H1 (cell line): ENCODE results near the gene MUC5B. TPM values are rescaled to one million over a fixed set of nuclear protein-coding genes. Genes with fewer than 3 reads are reported as not detected.

ENCODE experiments used
- CTCF ChIA-PET: fragments of 300-600 bp; sonication (Branson Sonifier 250); formaldehyde crosslinking; loops from one replicate; lab custom pipeline; 2021; ENCODE audit not compliant: partially characterized antibody; lab: Charles Lee
- POLR2A ChIA-PET: fragments of 300-600 bp; sonication (Branson Sonifier 250); formaldehyde crosslinking; loops from one replicate; lab custom pipeline; 2021; ENCODE audit warnings: inconsistent platforms; ENCODE audit not compliant: partially characterized antibody; lab: Charles Lee
- DNase-seq, 2 experiments: peaks; one replicate each; pipeline versions ENCODE4 v3.0.0 to v3.0.0-alpha.2; 2010 to 2022; ENCODE audit warnings: low spot score in 2 of 2, low read depth in 1 of 2, mixed read lengths in 1 of 2
- FAIRE-seq: peaks from 2 replicates; lab custom pipeline; 2011; peaks lifted over from hg19 to GRCh38; lab: Jason Lieb, UNC
- H2AFZ ChIP-seq: 2 replicates; pipeline ENCODE4 v1.8.1; 2012; ENCODE audit warnings: low read length, inconsistent platforms
- H2AK5ac ChIP-seq: 2 replicates; pipeline ENCODE4 v1.6.1; 2013; ENCODE audit warnings: low read depth, low read length
- H2BK120ac ChIP-seq: replicated peaks from 2 replicates; pipeline ENCODE3; 2013; ENCODE audit warnings: low read depth, low read length, inconsistent platforms
- H2BK12ac ChIP-seq: 2 replicates; pipeline ENCODE4 v1.6.1; 2013; ENCODE audit warnings: low read depth, low read length
- H2BK15ac ChIP-seq: 2 replicates; pipeline ENCODE4 v1.6.1; 2013; ENCODE audit warnings: low read length
- H2BK20ac ChIP-seq: 2 replicates; pipeline ENCODE4 v1.6.1; 2013; ENCODE audit warnings: low read length
- H2BK5ac ChIP-seq: 2 replicates; pipeline ENCODE4 v1.6.1; 2013; ENCODE audit warnings: low read depth, low read length
- H3K14ac ChIP-seq: 2 replicates; pipeline ENCODE4 v1.6.1; 2013; ENCODE audit warnings: inconsistent platforms; ENCODE audit not compliant: insufficient read length
- H3K18ac ChIP-seq: 2 replicates; pipeline ENCODE4 v1.6.1; 2013; ENCODE audit warnings: low read length; ENCODE audit errors: extremely low read depth
- H3K23ac ChIP-seq: 2 replicates; pipeline ENCODE4 v1.6.1; 2013; ENCODE audit warnings: inconsistent platforms; ENCODE audit not compliant: insufficient read length
- H3K23me2 ChIP-seq: 2 replicates; pipeline ENCODE4 v1.6.1; 2013; ENCODE audit warnings: low read depth, low read length
- H3K27ac ChIP-seq: 2 replicates; pipeline ENCODE4 v1.6.1; 2011; ENCODE audit warnings: low read depth, low read length, inconsistent platforms
- H3K27me3 ChIP-seq, 4 experiments: replicated peaks in 1 of 4; 1 replicate in 1 of 4; 2 replicates in 3 of 4; pipeline versions ENCODE4 v1.6.1 to v1.8.1; 2011 to 2013; ENCODE audit warnings: low read length in 3 of 4, mild to moderate bottlenecking in 3 of 4, inconsistent platforms in 2 of 4, mixed read lengths in 2 of 4, moderate library complexity in 1 of 4; ENCODE audit not compliant: control insufficient read depth in 3 of 4, insufficient read depth in 3 of 4; ENCODE audit errors: extremely low read depth in 1 of 4
- H3K36me3 ChIP-seq, 4 experiments: 2 replicates each; pipeline versions ENCODE4 v1.6.1 to v1.8.1; 2011 to 2013; ENCODE audit warnings: mild to moderate bottlenecking in 4 of 4, low read length in 3 of 4, moderate library complexity in 2 of 4, control low read depth in 1 of 4, inconsistent platforms in 1 of 4; ENCODE audit not compliant: insufficient read depth in 4 of 4, control insufficient read depth in 2 of 4
- H3K4ac ChIP-seq: replicated peaks from 2 replicates; pipeline ENCODE3; 2013; ENCODE audit warnings: low read length, low read depth, mixed read lengths, inconsistent platforms; ENCODE audit not compliant: insufficient read length
- H3K4me1 ChIP-seq, 4 experiments: replicated peaks in 1 of 4; 1 replicate in 1 of 4; 2 replicates in 3 of 4; pipeline versions ENCODE4 v1.6.1 to v1.8.1; 2011 to 2013; ENCODE audit warnings: low read length in 3 of 4, inconsistent platforms in 2 of 4, mixed read lengths in 1 of 4; ENCODE audit not compliant: insufficient read depth in 4 of 4, control insufficient read depth in 3 of 4
- H3K4me2 ChIP-seq, 2 experiments: 2 replicates each; pipeline versions ENCODE4 v1.6.1 to v1.8.1; 2011 to 2013; ENCODE audit warnings: low read depth in 2 of 2, low read length in 2 of 2, control low read depth in 1 of 2, inconsistent platforms in 1 of 2, mild to moderate bottlenecking in 1 of 2; ENCODE audit not compliant: insufficient read depth in 1 of 2
- H3K4me3 ChIP-seq, 4 experiments: fragments of 200-600, 300-600 bp in 1 of 4; sonication (generic), shearing (Covaris generic), sonication (Bioruptor Twin) in 1 of 4; 2 replicates each; pipeline versions ENCODE4 v1.5.1 to v1.8.1; 2011 to 2016; ENCODE audit warnings: low read length in 4 of 4, low read depth in 3 of 4, control low read depth in 2 of 4, inconsistent platforms in 2 of 4, mild to moderate bottlenecking in 2 of 4, mixed read lengths in 1 of 4, moderate library complexity in 1 of 4; ENCODE audit not compliant: insufficient read depth in 2 of 4; ENCODE audit errors: extremely low read depth in 1 of 4
- H3K56ac ChIP-seq: replicated peaks from 2 replicates; pipeline ENCODE3; 2013; ENCODE audit warnings: low read depth, mild to moderate bottlenecking, mixed read lengths, low read length, inconsistent platforms; ENCODE audit not compliant: insufficient read length
- H3K79me1 ChIP-seq: 2 replicates; pipeline ENCODE4 v1.6.1; 2013; ENCODE audit warnings: low read depth, low read length, control low read depth
- H3K79me2 ChIP-seq, 2 experiments: 2 replicates each; pipeline versions ENCODE4 v1.6.1 to v1.8.1; 2012 to 2013; ENCODE audit warnings: low read length in 2 of 2, mild to moderate bottlenecking in 2 of 2, inconsistent platforms in 1 of 2; ENCODE audit not compliant: insufficient read depth in 2 of 2, control insufficient read depth in 1 of 2
- H3K9ac ChIP-seq, 4 experiments: replicated peaks in 1 of 4; 1 replicate in 1 of 4; 2 replicates in 3 of 4; pipeline versions ENCODE4 v1.6.1 to v1.8.1; 2011 to 2013; ENCODE audit warnings: low read depth in 3 of 4, low read length in 3 of 4, control low read depth in 2 of 4, mild to moderate bottlenecking in 2 of 4, moderate library complexity in 2 of 4, inconsistent platforms in 1 of 4; ENCODE audit errors: extremely low read depth in 1 of 4
- H3K9me3 ChIP-seq, 2 experiments: 2 replicates each; pipeline versions ENCODE4 v1.6.1 to v1.8.1; 2012 to 2013; ENCODE audit warnings: mild to moderate bottlenecking in 2 of 2, moderate library complexity in 2 of 2, control low read depth in 1 of 2, inconsistent platforms in 1 of 2, low read depth in 1 of 2, low read length in 1 of 2, mixed read lengths in 1 of 2; ENCODE audit not compliant: insufficient read depth in 2 of 2
- H4K20me1 ChIP-seq, 2 experiments: replicated peaks in 1 of 2; 2 replicates each; pipeline versions ENCODE3 to v1.8.1; 2011 to 2013; ENCODE audit warnings: inconsistent platforms in 2 of 2, low read length in 2 of 2, mild to moderate bottlenecking in 1 of 2; ENCODE audit not compliant: insufficient read depth in 2 of 2, control insufficient read depth in 1 of 2
- H4K5ac ChIP-seq: 2 replicates; pipeline ENCODE4 v1.6.1; 2013; ENCODE audit warnings: low read length, low read depth, mixed read lengths, inconsistent platforms; ENCODE audit not compliant: insufficient read length
- H4K8ac ChIP-seq: 2 replicates; pipeline ENCODE4 v1.8.0; 2013; ENCODE audit warnings: mild to moderate bottlenecking, moderate library complexity, low read length, inconsistent platforms; ENCODE audit not compliant: insufficient read depth; ENCODE audit errors: extremely low read depth
- H4K91ac ChIP-seq: replicated peaks from 2 replicates; pipeline ENCODE3; 2013; ENCODE audit warnings: low read length, mixed read lengths, inconsistent platforms; ENCODE audit not compliant: insufficient read length
- BCL11A ChIP-seq, 2 experiments: IDR thresholded peaks; one replicate each; pipeline ENCODE4 v1.6.1; 2011; ENCODE audit warnings: low read depth in 2 of 2, low read length in 2 of 2, mild to moderate bottlenecking in 2 of 2
- CHD2 ChIP-seq: IDR thresholded peaks from 2 replicates; pipeline ENCODE4 v1.6.1; 2012; ENCODE audit warnings: low read length, improper control_type of control experiment
- GABPA ChIP-seq: IDR thresholded peaks from 2 replicates; pipeline ENCODE4 v1.6.1; 2011; ENCODE audit warnings: mild to moderate bottlenecking, low read length, moderate library complexity, borderline replicate concordance; ENCODE audit not compliant: insufficient read depth
- KDM4A ChIP-seq: IDR thresholded peaks from one replicate; pipeline ENCODE4 v1.7.1; 2012; ENCODE audit warnings: low read depth, mild to moderate bottlenecking, moderate library complexity, low read length, inconsistent platforms; ENCODE audit not compliant: severe bottlenecking
- NRF1 ChIP-seq: IDR thresholded peaks from 2 replicates; pipeline ENCODE4 v1.6.1; 2011; ENCODE audit warnings: mild to moderate bottlenecking, low read depth, low read length, improper control_type of control experiment
- RBBP5 ChIP-seq: IDR thresholded peaks from 2 replicates; pipeline ENCODE4 v1.7.1; 2012; ENCODE audit warnings: low read depth, mild to moderate bottlenecking, inconsistent platforms, low read length, moderate library complexity, borderline replicate concordance
- RNF2 ChIP-seq: fragments of 200-900, 300-1000 bp; sonication (generic); IDR thresholded peaks from 2 replicates; pipeline ENCODE4 v1.7.1; 2016; ENCODE audit warnings: borderline replicate concordance, low read depth, mild to moderate bottlenecking, antibody characterized with exemption, low read length; ENCODE audit not compliant: poor library complexity, severe bottlenecking; ENCODE audit errors: missing control alignments
- SAP30 ChIP-seq: fragments of 300-600 bp; sonication (generic); IDR thresholded peaks from 2 replicates; pipeline ENCODE4 v1.7.1; 2012; ENCODE audit warnings: low read length, moderate library complexity, mild to moderate bottlenecking, inconsistent platforms; ENCODE audit not compliant: insufficient read depth, insufficient replicate concordance
- SIX5 ChIP-seq: IDR thresholded peaks from 2 replicates; pipeline ENCODE4 v1.6.1; 2011; ENCODE audit warnings: mild to moderate bottlenecking, low read depth, low read length
- SP1 ChIP-seq: IDR thresholded peaks from 2 replicates; pipeline ENCODE4 v1.6.1; 2011; ENCODE audit warnings: low read depth, low read length
- SUZ12 ChIP-seq: fragments of 200-600 bp; sonication (generic); IDR thresholded peaks from 2 replicates; pipeline ENCODE4 v1.6.1; 2012; ENCODE audit warnings: mild to moderate bottlenecking, inconsistent platforms, low read length, moderate library complexity, mixed read lengths
- TEAD4 ChIP-seq: IDR thresholded peaks from 2 replicates; pipeline ENCODE4 v1.6.1; 2012; ENCODE audit warnings: low read depth, low read length, inconsistent platforms, mixed read lengths
- WGBS, 2 experiments: shearing (Covaris generic) in 1 of 2; methylation state at CpG; one replicate each; pipeline versions ENCODE4 v1.1.6 to v1.1.7; 2013 to 2015; ENCODE audit warnings: low lambda C conversion rate in 2 of 2, mixed read lengths in 2 of 2, inconsistent platforms in 1 of 2, low coverage in 1 of 2, missing lambda C conversion rate in 1 of 2; ENCODE audit not compliant: insufficient replicate concordance in 2 of 2, insufficient coverage in 1 of 2, insufficient read length in 1 of 2; ENCODE audit errors: extremely low coverage in 1 of 2, missing lambda C conversion rate in 1 of 2; 5-methylcytosine and 5-hydroxymethylcytosine counted together
- polyA plus RNA-seq, 7 experiments: library from polyadenylated mRNA; depleted of rRNA in 3 of 7; stranded (reverse) in 5 of 7; unstranded in 2 of 7; fragments of >200 nt in 5 of 7; fragments of 200-250 nt in 2 of 7; gene quantifications; 1 replicate in 5 of 7; 2 replicates in 1 of 7; 4 replicates in 1 of 7; pipeline versions ENCODE4 v1.2.1 to v1.2.3, GENCODE V29; 2011 to 2013; ENCODE audit warnings: missing spikeins in 2 of 7, mixed read lengths in 2 of 7
- total RNA-seq: library from RNA; stranded (reverse); fragmentation: NEBNext Ultra II Directional; extraction: Animal tissue kit (Norgen Biotek cat#: 25700); gene quantifications from 2 replicates; pipeline ENCODE4 v1.2.1, GENCODE V29; 2021

MUC5B gene
- total and polyA plus RNA-seq, 2 of the 8 experiments (the other 6 are each of a cell fraction or from before 2014, with no cell fraction given), result 0.02 to 0.03 TPM

- Histone ChIP-seq H3K14ac (no peak overlapping the region), H3K27me3 (no peaks in the 10 kb centered on the region), H3K23me2 (no peaks in the 10 kb centered on the region), H3K27ac (no peak overlapping the region), H3K36me3 (peaks cover 0 to 27% (median 3%) of the 10 kb centered on the region in 4 experiments; a peak in 6 of 8 replicates), H2BK15ac (no peak overlapping the region), H4K5ac (no peak overlapping the region), H3K56ac (no peak overlapping the region), H4K91ac (no peak overlapping the region), H3K9me3 (peaks cover 0 to 5% of the 10 kb centered on the region in 2 experiments; a peak in 1 of 4 replicates), H3K18ac (no peak overlapping the region), H4K20me1 (peaks cover 3 to 11% of the 10 kb centered on the region in 2 experiments), H3K4me1 (no peaks in the 10 kb centered on the region), H3K4ac (no peak overlapping the region), H3K4me2 (no peak overlapping the region), H2AFZ (no peak overlapping the region), H2BK5ac (no peak overlapping the region), H3K79me1 (peaks cover 6% of the 10 kb centered on the region), H3K79me2 (peaks cover 0 to 3% of the 10 kb centered on the region in 2 experiments; a peak in 1 of 4 replicates), H2BK12ac (no peak overlapping the region), H3K4me3 (no peak overlapping the region), H2BK20ac (no peak overlapping the region), H3K23ac (no peak overlapping the region), H3K9ac (no peak overlapping the region), H4K8ac (no peak overlapping the region), H2AK5ac (no peak overlapping the region), H2BK120ac (no peak overlapping the region)
- ChIA-PET POLR2A (no interaction called here), CTCF (interaction anchor here (3.2 kb wide), 1 partner anchor 11 kb away, joined by 18 read pairs; no protein-coding TSS in a partner anchor)
- DNase-seq (no peak), FAIRE-seq (no peak)
- 90% methylated on average over 10 of the region's 10 CpGs; no CpG with 5 or more reads in 1 of the 2 experiments for WGBS, 2 experiments
- TF ChIP-seq SUZ12 (no peak), RNF2 (no peak), TEAD4 (no peak), RBBP5 (no peak), SP1 (no peak), GABPA (no peak), SAP30 (no peak), BCL11A (IDR thresholded peaks at IDR 0.05; ENCODE audit: low read depth in 2 of 2, low read length in 2 of 2) (no peak), CHD2 (no peak), SIX5 (no peak), KDM4A (no peak), NRF1 (no peak)
Observed at GRCh38 chr11:1292018-1292643, 69.3 kb downstream of the MUC5B start.
